ENCODE data around the gene NT5DC2. TPM values are rescaled to one million over a fixed set of nuclear protein-coding genes. Genes with fewer than 3 reads are reported as not detected.

NT5DC2 gene
- total and polyA plus RNA-seq, 10 of the 15 experiments (the other 5 are each of a cell fraction or from before 2014, with no cell fraction given), result 21.6 to 135 (median 66.8) TPM

- TF ChIP-seq MLLT1 (IDR thresholded peaks at IDR 0.05), result no peak
- TF ChIP-seq MEF2B (IDR thresholded peaks at IDR 0.05; ENCODE audit: partially characterized antibody, poor library complexity, severe bottlenecking), result no peak
- no peak for TF ChIP-seq SMC3 (IDR thresholded peaks at IDR 0.05; ENCODE audit: borderline replicate concordance, low read length)
- no peak for TF ChIP-seq IKZF2 (IDR thresholded peaks at IDR 0.05)
- TF ChIP-seq CUX1 (IDR thresholded peaks at IDR 0.05; ENCODE audit: insufficient replicate concordance, low read depth, low read length), result no peak
- TF ChIP-seq RUNX3 (IDR thresholded peaks at IDR 0.05; ENCODE audit: low read length), result no peak
Measured at GRCh38 chr3:52522651-52523251, 10.9 kb downstream of the NT5DC2 start (continued).
